ENCODE results near the gene SLC35F4.

DNA sequence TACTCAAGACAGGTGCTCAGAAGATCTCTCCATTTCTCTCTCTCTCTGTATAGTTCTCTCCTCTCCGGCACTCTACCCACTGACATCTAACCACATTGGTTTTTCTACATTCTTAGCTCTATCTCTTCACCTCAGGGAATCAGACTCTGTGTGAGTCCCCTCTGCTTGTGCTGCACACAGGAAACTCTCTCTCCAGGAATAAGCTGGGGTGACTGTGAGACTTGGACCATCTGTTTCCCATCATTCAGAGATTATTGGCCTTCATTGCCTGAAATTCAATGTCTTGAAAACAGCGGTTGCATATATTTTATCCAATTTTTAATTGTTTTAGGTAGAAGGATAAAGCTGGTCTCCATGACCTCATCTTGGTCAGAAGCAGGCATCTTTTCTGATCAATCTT is 105.0 kb downstream of the SLC35F4 start:
- TF ChIP-seq, protein P1, sequence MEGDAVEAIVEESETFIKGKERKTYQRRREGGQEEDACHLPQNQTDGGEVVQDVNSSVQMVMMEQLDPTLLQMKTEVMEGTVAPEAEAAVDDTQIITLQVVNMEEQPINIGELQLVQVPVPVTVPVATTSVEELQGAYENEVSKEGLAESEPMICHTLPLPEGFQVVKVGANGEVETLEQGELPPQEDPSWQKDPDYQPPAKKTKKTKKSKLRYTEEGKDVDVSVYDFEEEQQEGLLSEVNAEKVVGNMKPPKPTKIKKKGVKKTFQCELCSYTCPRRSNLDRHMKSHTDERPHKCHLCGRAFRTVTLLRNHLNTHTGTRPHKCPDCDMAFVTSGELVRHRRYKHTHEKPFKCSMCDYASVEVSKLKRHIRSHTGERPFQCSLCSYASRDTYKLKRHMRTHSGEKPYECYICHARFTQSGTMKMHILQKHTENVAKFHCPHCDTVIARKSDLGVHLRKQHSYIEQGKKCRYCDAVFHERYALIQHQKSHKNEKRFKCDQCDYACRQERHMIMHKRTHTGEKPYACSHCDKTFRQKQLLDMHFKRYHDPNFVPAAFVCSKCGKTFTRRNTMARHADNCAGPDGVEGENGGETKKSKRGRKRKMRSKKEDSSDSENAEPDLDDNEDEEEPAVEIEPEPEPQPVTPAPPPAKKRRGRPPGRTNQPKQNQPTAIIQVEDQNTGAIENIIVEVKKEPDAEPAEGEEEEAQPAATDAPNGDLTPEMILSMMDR (IDR thresholded peaks at IDR 0.05): no peak
- TF ChIP-seq EP300 (IDR thresholded peaks at IDR 0.05) (no peak), POLR2A (IDR thresholded peaks at IDR 0.05) (no peak)
